GM12878 (cell line): Measurements from ENCODE around the gene BRCA2. TPM values are rescaled to one million over a fixed set of nuclear protein-coding genes. Genes with fewer than 3 reads are reported as not detected.

Experiments
- ATAC-seq: fragments of 200-7000 bp; cut with Tn5 transposase; 3 replicates; pipeline ENCODE4 v1.9.1; 2020; ENCODE audit warnings: mild to moderate bottlenecking, moderate library complexity
- BruUV-seq: library from RNA; stranded (reverse); fragments of 400-500 nt; replicated peaks from 2 replicates; lab custom pipeline; 2021; lab: Mats Ljungman, UMichigan
- CTCF ChIA-PET: fragments of 300-600 bp; sonication (Branson Sonifier 250); formaldehyde crosslinking; extraction: SDS; loops from one replicate; lab custom pipeline; 2021; ENCODE audit warnings: inconsistent platforms; lab: Yijun Ruan, JAX
- POLR2A ChIA-PET: fragments of 350-600 bp; formaldehyde crosslinking; extraction: SDS; loops from one replicate; lab custom pipeline; 2021; ENCODE audit warnings: inconsistent platforms; lab: Charles Lee
- RAD21 ChIA-PET: fragments of 300-600 bp; sonication (Branson Sonifier 250); formaldehyde crosslinking; loops from one replicate; lab custom pipeline; 2023; ENCODE audit warnings: antibody characterized with exemption; ENCODE audit not compliant: unreplicated experiment; lab: Charles Lee
- SMC1A ChIA-PET: fragments of 300-600 bp; sonication (Branson Sonifier 250); formaldehyde crosslinking; loops from one replicate; lab custom pipeline; 2023; ENCODE audit not compliant: unreplicated experiment, uncharacterized antibody; lab: Charles Lee
- DNase-seq: peaks from one replicate; pipeline ENCODE4 v3.0.0-alpha.2; 2011; ENCODE audit warnings: low read depth, low spot score
- FAIRE-seq: peaks from 3 replicates; lab custom pipeline; 2011; peaks lifted over from hg19 to GRCh38; lab: Jason Lieb, UNC
- H2AFZ ChIP-seq: 2 replicates; pipeline ENCODE4 v1.6.0; 2011; ENCODE audit warnings: low read depth, low read length, control low read depth; ENCODE audit not compliant: control insufficient read depth
- H3K27ac ChIP-seq: 2 replicates; pipeline ENCODE4 v1.5.1; 2011; ENCODE audit warnings: control low read depth; ENCODE audit not compliant: control insufficient read depth, insufficient read depth
- H3K27me3 ChIP-seq, 2 experiments: replicated peaks in 1 of 2; 2 replicates each; pipeline versions ENCODE4 v1.6.0 to v1.6.1; 2011; ENCODE audit warnings: low read length in 1 of 2; ENCODE audit not compliant: control insufficient read depth in 2 of 2, insufficient read depth in 2 of 2
- H3K36me3 ChIP-seq, 2 experiments: 2 replicates each; pipeline ENCODE4 v1.5.1; 2011; ENCODE audit warnings: low read length in 1 of 2; ENCODE audit not compliant: control insufficient read depth in 2 of 2, insufficient read depth in 2 of 2
- H3K4me1 ChIP-seq: 2 replicates; pipeline ENCODE4 v1.6.1; 2011; ENCODE audit warnings: mild to moderate bottlenecking, low read length, moderate library complexity, mixed read lengths; ENCODE audit not compliant: control insufficient read depth, insufficient read depth
- H3K4me2 ChIP-seq: 2 replicates; pipeline ENCODE4 v1.6.0; 2011; ENCODE audit warnings: control low read depth; ENCODE audit not compliant: control insufficient read depth, insufficient read depth
- H3K4me3 ChIP-seq: fragments of 200-600 bp; sonication (generic); 2 replicates; pipeline ENCODE4 v1.5.1; 2016
- H3K79me2 ChIP-seq: 2 replicates; pipeline ENCODE4 v1.6.0; 2011; ENCODE audit warnings: low read length; ENCODE audit not compliant: control insufficient read depth, insufficient read depth
- H3K9ac ChIP-seq: 2 replicates; pipeline ENCODE4 v1.8.0; 2011; ENCODE audit warnings: low read length, control low read depth, mixed read lengths; ENCODE audit not compliant: control insufficient read depth, insufficient read depth
- H3K9me3 ChIP-seq: replicated peaks from 3 replicates; pipeline ENCODE4 v1.5.1; 2011; ENCODE audit warnings: mild to moderate bottlenecking, low read length; ENCODE audit not compliant: control insufficient read depth, insufficient read depth
- H4K20me1 ChIP-seq: 2 replicates; pipeline ENCODE4 v1.6.0; 2011; ENCODE audit not compliant: control insufficient read depth, insufficient read depth
- ATF7 ChIP-seq: fragments of 450-650 bp; IDR thresholded peaks from 2 replicates; pipeline ENCODE4 v1.6.1; 2016; ENCODE audit warnings: low read depth, mild to moderate bottlenecking
- CHD2 ChIP-seq: IDR thresholded peaks from 2 replicates; pipeline ENCODE4 v1.6.1; 2011; ENCODE audit warnings: low read depth, low read length, improper control_type of control experiment, borderline replicate concordance
- CREB1 ChIP-seq: IDR thresholded peaks from 2 replicates; pipeline ENCODE4 v1.6.1; 2012; ENCODE audit warnings: low read depth, mild to moderate bottlenecking, inconsistent platforms
- ETV6 ChIP-seq, 2 experiments: fragments of 450-650 bp in 1 of 2; IDR thresholded peaks in 1 of 2; conservative IDR thresholded peaks in 1 of 2; 2 replicates each; pipeline ENCODE4 v1.6.1; 2014; ENCODE audit warnings: antibody characterized with exemption in 1 of 2, borderline replicate concordance in 1 of 2, low read depth in 1 of 2, mild to moderate bottlenecking in 1 of 2, moderate library complexity in 1 of 2
- IKZF2 ChIP-seq, 2 experiments: fragments of 450-650 bp; IDR thresholded peaks; 2 replicates each; pipeline ENCODE4 v1.6.1; 2017; ENCODE audit warnings: mild to moderate bottlenecking in 2 of 2, moderate library complexity in 2 of 2
- MLLT1 ChIP-seq: fragments of 450-650 bp; IDR thresholded peaks from 2 replicates; pipeline ENCODE4 v1.6.1; 2016; ENCODE audit warnings: mild to moderate bottlenecking
- RUNX3 ChIP-seq: IDR thresholded peaks from 2 replicates; pipeline ENCODE4 v1.6.1; 2012; ENCODE audit warnings: low read length, inconsistent platforms
- SMAD1 ChIP-seq: fragments of 450-650 bp; IDR thresholded peaks from 2 replicates; pipeline ENCODE4 v1.6.1; 2018; ENCODE audit warnings: mild to moderate bottlenecking, low read depth; ENCODE audit not compliant: partially characterized antibody
- STAT3 ChIP-seq: IDR thresholded peaks from 2 replicates; pipeline ENCODE4 v1.6.1; 2011; ENCODE audit warnings: low read depth, low read length, improper control_type of control experiment
- ZBTB33 ChIP-seq: fragments of 450-650 bp; IDR thresholded peaks from 2 replicates; pipeline ENCODE4 v1.6.1; 2017; ENCODE audit warnings: mild to moderate bottlenecking
- ZZZ3 ChIP-seq: IDR thresholded peaks from 2 replicates; pipeline ENCODE4 v1.6.1; 2011; ENCODE audit warnings: low read depth; ENCODE audit not compliant: control insufficient read depth, insufficient read length
- WGBS: methylation state at CpG from one replicate; pipeline ENCODE4 v1.1.6; 2016; ENCODE audit warnings: low lambda C conversion rate; ENCODE audit not compliant: insufficient replicate concordance, insufficient coverage; ENCODE audit errors: missing lambda C conversion rate; 5-methylcytosine and 5-hydroxymethylcytosine counted together
- in situ Hi-C: fragments of 300-500 bp; cut with MboI; formaldehyde crosslinking; loops from 9 replicates; pipeline ENCODE4 v1.14.3; 2018; ENCODE audit warnings: mixed read lengths
- intact Hi-C: fragments of 100-400 bp; cut with micrococcal nuclease; formaldehyde crosslinking; loops from one replicate; pipeline ENCODE4 v1.14.2; 2022; ENCODE audit not compliant: unreplicated experiment
- polyA plus RNA-seq, 11 experiments: library from polyadenylated mRNA; depleted of rRNA in 4 of 11; unstranded in 6 of 11; stranded (reverse) in 5 of 11; fragments of >200 nt; fragmentation: Nextera tagmentation in 4 of 11; fragmentation: Illumina TruSeq in 1 of 11; extraction: Ambion mirVana in 4 of 11; extraction: Trizol in 1 of 11; gene quantifications; 1 replicate in 1 of 11; 2 replicates in 10 of 11; pipeline versions ENCODE4 v1.2.1 to v1.2.3, GENCODE V29; 2011 to 2016; ENCODE audit warnings: inconsistent platforms in 2 of 11, missing spikeins in 2 of 11, low read depth in 1 of 11
- total RNA-seq, 4 experiments: library from RNA; depleted of rRNA in 3 of 4; stranded (reverse); fragments of >200 nt in 3 of 4; fragmentation: Illumina TruSeq in 1 of 4; extraction: Trizol in 1 of 4; gene quantifications; 2 replicates each; pipeline versions ENCODE4 v1.2.1 to v1.2.3, GENCODE V29; 2013 to 2021
- TF ChIP-seq, protein P1 (sequence below): fragments of 450-650 bp; IDR thresholded peaks from 2 replicates; pipeline ENCODE4 v1.6.1; 2017; ENCODE audit warnings: borderline replicate concordance

The BRCA2 gene
- total and polyA plus RNA-seq, 10 of the 15 experiments (the other 5 are each of a cell fraction or from before 2014, with no cell fraction given): 7.6 to 42.2 (median 23.9) TPM

- DNase-seq (no peak), FAIRE-seq (no peak), ATAC-seq (peak; percentile 60)
- Histone ChIP-seq H2AFZ (peak overlapping the region; percentile 84), H4K20me1 (no peaks in the 10 kb centered on the region), H3K36me3 (no peaks in the 10 kb centered on the region), H3K9ac (peak overlapping the region; percentile 92), H3K9me3 (no peaks in the 10 kb centered on the region; the same call in 2 of the 3 replicates), H3K27me3 (no peaks in the 10 kb centered on the region), H3K4me3 (peak overlapping the region; percentile 78), H3K27ac (peak overlapping the region; percentile 97), H3K4me1 (peaks cover 20% of the 10 kb centered on the region), H3K4me2 (peak overlapping the region; percentile 100), H3K79me2 (peaks cover 21% of the 10 kb centered on the region)
- TF ChIP-seq CHD2: no peak
- peak; percentile 84; the same call in 1 of the 2 replicates for TF ChIP-seq ZBTB33
- no peak for TF ChIP-seq SMAD1
- peak; percentile 6; the same call in 1 of the 2 replicates for TF ChIP-seq RUNX3
- TF ChIP-seq ZZZ3: no peak
- no peak for TF ChIP-seq STAT3
- no peak for TF ChIP-seq ETV6 (conservative IDR thresholded peaks at IDR 0.05 in 1 of 2, IDR thresholded peaks at IDR 0.05 in 1 of 2; ENCODE audit: borderline replicate concordance in 1 of 2, low read depth in 1 of 2)
- TF ChIP-seq, protein P1, sequence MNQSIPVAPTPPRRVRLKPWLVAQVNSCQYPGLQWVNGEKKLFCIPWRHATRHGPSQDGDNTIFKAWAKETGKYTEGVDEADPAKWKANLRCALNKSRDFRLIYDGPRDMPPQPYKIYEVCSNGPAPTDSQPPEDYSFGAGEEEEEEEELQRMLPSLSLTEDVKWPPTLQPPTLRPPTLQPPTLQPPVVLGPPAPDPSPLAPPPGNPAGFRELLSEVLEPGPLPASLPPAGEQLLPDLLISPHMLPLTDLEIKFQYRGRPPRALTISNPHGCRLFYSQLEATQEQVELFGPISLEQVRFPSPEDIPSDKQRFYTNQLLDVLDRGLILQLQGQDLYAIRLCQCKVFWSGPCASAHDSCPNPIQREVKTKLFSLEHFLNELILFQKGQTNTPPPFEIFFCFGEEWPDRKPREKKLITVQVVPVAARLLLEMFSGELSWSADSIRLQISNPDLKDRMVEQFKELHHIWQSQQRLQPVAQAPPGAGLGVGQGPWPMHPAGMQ: no peak
- peak; percentile 69 for TF ChIP-seq ATF7
- peak; percentile 92; the same call in 1 of the 2 replicates for TF ChIP-seq MLLT1
- TF ChIP-seq CREB1: no peak
- peak in 1 of 2 experiments; percentile 53; a peak in 1 of 4 replicates for TF ChIP-seq IKZF2 (IDR thresholded peaks at IDR 0.05)
- SMC1A ChIA-PET: interaction anchor here (0.7 to 2.9 kb wide), 10 partner anchors 8 to 423 kb away, joined by 3 to 14 read pairs (median 3); partner anchors contain the start of gene N4BP2L1
- in situ Hi-C loops: loop anchor here (5.0 kb wide), 2 partner anchors 282 to 402 kb away; partner anchors contain the start of gene FRY
- POLR2A ChIA-PET: interaction anchor here (0.6 to 3.1 kb wide), 10 partner anchors 8 to 349 kb away, joined by 3 to 16 read pairs (median 4); partner anchors contain the start of gene N4BP2L1
- RAD21 ChIA-PET: interaction anchor here (0.7 to 2.3 kb wide), 11 partner anchors 111 to 422 kb away, joined by 3 to 14 read pairs (median 4); partner anchors contain the start of genes N4BP2L1, N4BP2L2 and PDS5B
- CTCF ChIA-PET: interaction anchor here (0.5 to 3.3 kb wide), 10 partner anchors 8 to 1446 kb away, joined by 3 to 23 read pairs (median 4); no protein-coding TSS in a partner anchor
- intact Hi-C loops: loop anchor here (5.0 kb wide), 2 partner anchors 113 to 223 kb away; partner anchors contain the start of genes N4BP2L1 and N4BP2L2
- TSS peak; percentile 93 for BruUV-seq
- 67% methylated on average over 32 of the region's 32 CpGs for WGBS
These were observed 754 bp upstream of the BRCA2 start for GRCh38 chr13:32314271-32315237.
